Pancreas (tissue), 10 donors: ENCODE measurements around the gene FASTKD3. TPM values are rescaled to one million over a fixed set of nuclear protein-coding genes. Genes with fewer than 3 reads are reported as not detected.
A peak's percentile ranks its signal among the peaks of the same experiment; 100 is the strongest.

ENCODE experiments used
- ATAC-seq, 4 donors: fragments of 200-7000 bp; cut with Tn5 transposase; one replicate each; pipeline versions ENCODE4 v1.8.0 to v1.9.1; 2020; ENCODE audit warnings: mild to moderate bottlenecking in 4 of 4, moderate library complexity in 4 of 4
- DNase-seq, 6 donors: peaks; one replicate each; pipeline ENCODE4 v3.0.0-alpha.2; 2020
- FAIRE-seq: peaks from 2 replicates; lab custom pipeline; 2012; peaks lifted over from hg19 to GRCh38; lab: Jason Lieb, UNC
- H3K27ac ChIP-seq, 4 donors: fragments of 200-600 bp; sonication (generic); 1 replicate in 3 of 4; 2 replicates in 1 of 4; pipeline versions ENCODE4 v1.5.0 to v1.8.0; 2020
- H3K27me3 ChIP-seq, 4 donors: fragments of 200-600 bp; one replicate each; pipeline ENCODE4 v1.8.0; 2021
- H3K36me3 ChIP-seq, 3 donors: fragments of 200-600 bp; sonication (generic) in 1 of 3; one replicate each; pipeline versions ENCODE4 v1.5.0 to v1.8.0; 2020 to 2021
- H3K4me1 ChIP-seq, 3 donors: fragments of 200-600 bp; one replicate each; pipeline ENCODE4 v1.8.0; 2021
- H3K4me3 ChIP-seq, 4 donors: fragments of 200-600 bp; sonication (generic) in 2 of 4; one replicate each; pipeline versions ENCODE4 v1.5.0 to v1.8.0; 2020 to 2021
- H3K9me3 ChIP-seq, 4 donors: fragments of 200-600 bp; one replicate each; pipeline ENCODE4 v1.8.0; 2021
- CTCF ChIP-seq, 4 donors: fragments of 200-600 bp; sonication (generic) in 3 of 4; IDR thresholded peaks; one replicate each; pipeline versions ENCODE4 v1.5.0 to v1.8.0; 2021; ENCODE audit warnings: antibody characterized with exemption in 4 of 4
- WGBS, 2 donors: extraction: QIAGEN DNeasy Blood & Tissue Kit; methylation state at CpG; one replicate each; pipeline ENCODE4 v1.1.7; 2013; 5-methylcytosine and 5-hydroxymethylcytosine counted together
- intact Hi-C, 3 donors: fragments of 100-400 bp; cut with DNase I; formaldehyde crosslinking; loops; one replicate each; pipeline versions ENCODE4 v1.11.1 to v1.14.2; 2022
- polyA plus RNA-seq, 2 donors: library from polyadenylated mRNA; stranded (reverse); fragments of 200-250 nt; gene quantifications; one replicate each; pipeline ENCODE4 v1.2.3, GENCODE V29; 2013
- total RNA-seq, 6 donors: library from RNA; stranded (reverse); fragmentation: NEBNext Ultra II Directional in 4 of 6; extraction: Animal tissue kit (Norgen Biotek cat#: 25700) in 4 of 6; gene quantifications; one replicate each; pipeline versions ENCODE4 v1.2.1 to v1.2.4, GENCODE V29; 2021 to 2023
- donor health status: healthy with polysubstance abuse.
- donor health status: DM: no; HTN: no; CAD: no; lungs with moderate emphysema.
- donor health status: DM: no; HTN: no; CAD: no.
- donor health status: control.
- donor health status: control.
- donor health status: Bipolar disorder and iron deficiency.
- donor health status: DM: yes; HTN: yes; CAD: no.
- donor health status: DM: no; HTN: no; CAD: no.
- donor health status: DM: no; HTN: no; CAD: no.
- donor health status: DM: yes; HTN: yes; CAD: no.

Gene FASTKD3
- total and polyA plus RNA-seq, 8 donors = 1.8 to 10.3 (median 3.3) TPM

- FAIRE-seq (no peak), DNase-seq (no peak), ATAC-seq (no peak)
- 95 to 96% methylated on average over 1 of the region's 1 CpG for WGBS, 2 donors
- H3K4me1 ChIP-seq = peaks cover 11 to 14% (median 13%) of the 10 kb centered on the region in 3 donors
- no peak overlapping the region for H3K4me3 ChIP-seq
- TF ChIP-seq CTCF (IDR thresholded peaks at IDR 0.05) = no peak
- no peaks in the 10 kb centered on the region for H3K9me3 ChIP-seq
- no peaks in the 10 kb centered on the region for H3K27me3 ChIP-seq
- intact Hi-C loops = no loop called here
- H3K36me3 ChIP-seq = no peaks in the 10 kb centered on the region
- peak overlapping the region in 2 of 4 donors; percentile 57 to 71 for H3K27ac ChIP-seq
Observed at GRCh38 chr5:7852542-7852941, 16.3 kb downstream of the FASTKD3 start.

GRCh38 chr5:7851617-7852289 is 17.1 kb downstream of the FASTKD3 start:
- intact Hi-C loops = no loop called here
- no peak for FAIRE-seq
- TF ChIP-seq CTCF (IDR thresholded peaks at IDR 0.05) = no peak
- Histone ChIP-seq H3K36me3 (no peaks in the 10 kb centered on the region), H3K27ac (peak overlapping the region; percentile 33 to 71 (median 56)), H3K4me1 (peaks cover 11 to 14% (median 13%) of the 10 kb centered on the region in 3 donors), H3K4me3 (peak overlapping the region in 2 of 4 donors; percentile 58 to 70), H3K9me3 (no peaks in the 10 kb centered on the region), H3K27me3 (no peaks in the 10 kb centered on the region)
- peak; percentile 86 to 88 (median 87) for ATAC-seq
- DNase-seq = peak in 5 of 6 donors; percentile 74 to 90 (median 85)
- 13 to 16% methylated on average over 8 of the region's 8 CpGs for WGBS, 2 donors

- FAIRE-seq = no peak
- 17 to 19% methylated on average over 14 to 16 of the region's 16 CpGs for WGBS, 2 donors
- H3K27me3 ChIP-seq = no peaks in the 10 kb centered on the region
- H3K27ac ChIP-seq = peak overlapping the region; percentile 33 to 71 (median 56)
- no peaks in the 10 kb centered on the region for H3K9me3 ChIP-seq
- peak; percentile 13 to 30 (median 22) for ATAC-seq
- peaks cover 11 to 14% (median 13%) of the 10 kb centered on the region in 3 donors for H3K4me1 ChIP-seq
- no peak for TF ChIP-seq CTCF (IDR thresholded peaks at IDR 0.05)
- peak overlapping the region; percentile 18 to 70 (median 60) for H3K4me3 ChIP-seq
- no peak for DNase-seq
- no peaks in the 10 kb centered on the region for H3K36me3 ChIP-seq
- intact Hi-C loops = no loop called here
Observed at GRCh38 chr5:7851240-7851592, 17.6 kb downstream of the FASTKD3 start.

- H3K27ac ChIP-seq = peak within 1 kb of the TSS; percentile 33 to 71 (median 56)
- H3K9me3 ChIP-seq = no peaks in the 10 kb centered on the region
- peak within 1 kb of the TSS; percentile 18 to 70 (median 60) for H3K4me3 ChIP-seq
- 3 to 5% methylated on average over 30 to 75 of the region's 76 CpGs for WGBS, 2 donors
- ATAC-seq = peak; percentile 74 to 84 (median 79)
- no peak for FAIRE-seq
- peak; percentile 71 to 91 (median 80) for DNase-seq
- peak in 3 of 4 donors; percentile 18 to 35 (median 27) for TF ChIP-seq CTCF (IDR thresholded peaks at IDR 0.05)
- intact Hi-C loops = no loop called here
- H3K27me3 ChIP-seq = no peaks in the 10 kb centered on the region
- peaks cover 11 to 14% (median 13%) of the 10 kb centered on the region in 3 donors for H3K4me1 ChIP-seq
- H3K36me3 ChIP-seq = no peaks in the 10 kb centered on the region
Observed at GRCh38 chr5:7850395-7851239, 18.2 kb downstream of the FASTKD3 start, which contains the start of gene CFAP90. TSS of gene CFAP90 (minus strand) at chr5:7851133. CDS start at chr5:7851021, 112 bp downstream.
